ENCODE results near the gene KISS1.

KISS1 gene

DNA sequence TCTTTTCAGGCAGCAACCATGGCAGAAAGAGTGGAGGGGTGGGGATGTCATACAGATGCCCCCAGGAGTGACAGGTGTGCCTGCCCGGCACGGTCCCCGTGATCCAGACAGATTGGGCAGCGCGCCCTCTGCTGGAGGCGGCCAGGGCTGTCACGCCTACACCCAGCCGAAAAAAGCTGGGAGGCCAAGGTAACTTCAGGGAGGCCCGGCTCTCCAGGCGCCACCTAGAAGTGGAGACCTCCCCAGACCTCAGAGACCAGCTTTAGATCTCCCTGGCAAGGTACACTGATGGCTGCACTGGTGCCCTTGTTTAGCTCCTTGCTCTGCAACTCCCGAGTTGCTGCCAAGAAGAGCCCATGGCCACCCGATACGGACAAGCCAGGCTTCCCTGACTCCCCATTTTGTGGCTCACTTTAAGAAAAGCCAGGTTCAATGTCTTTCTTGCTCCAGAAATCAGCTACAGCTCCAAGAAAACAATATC, 10.9 kb upstream of the KISS1 start:
- H3K4me1 Mint-ChIP-seq: peaks cover 0 to 4% of the 10 kb centered on the region in 2 donors
- ATAC-seq (replicated peaks) (peak; percentile 98 to 99), DNase-seq (peak; percentile 61)
- no peak overlapping the region for H3K27ac Mint-ChIP-seq
- H3K27me3 Mint-ChIP-seq: peaks cover 46% of the 10 kb centered on the region in 2 donors
- no peak overlapping the region for H3K4me3 Mint-ChIP-seq
- H3K9me3 Mint-ChIP-seq: no peaks in the 10 kb centered on the region
- H3K36me3 Mint-ChIP-seq: no peaks in the 10 kb centered on the region

DNA sequence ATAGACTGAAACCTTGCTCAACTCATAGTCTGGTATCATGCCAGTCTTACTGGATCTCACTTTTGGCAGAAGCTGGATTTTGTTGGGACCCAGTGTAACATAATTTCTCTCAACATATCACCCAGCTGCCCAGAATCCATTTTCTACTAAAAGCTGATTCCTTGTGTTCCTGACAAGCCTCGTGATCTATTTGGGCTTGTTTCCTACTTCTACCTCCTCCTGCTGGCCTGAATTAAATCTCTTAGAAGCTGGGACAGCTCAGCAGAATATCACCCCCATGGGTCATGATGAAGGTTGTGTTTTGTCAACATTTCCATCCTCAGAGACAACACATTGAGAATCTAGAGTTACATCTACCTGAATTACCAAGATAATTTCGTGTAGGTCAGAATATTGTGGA, 9.8 kb upstream of the KISS1 start:
- Mint-ChIP-seq H3K4me1 (peaks cover 0 to 4% of the 10 kb centered on the region in 2 donors), H3K9me3 (no peaks in the 10 kb centered on the region), H3K27ac (no peak overlapping the region), H3K4me3 (no peak overlapping the region), H3K27me3 (peaks cover 46 to 47% of the 10 kb centered on the region in 2 donors), H3K36me3 (no peaks in the 10 kb centered on the region)
- ATAC-seq (replicated peaks) (no peak), DNase-seq (no peak)

DNA sequence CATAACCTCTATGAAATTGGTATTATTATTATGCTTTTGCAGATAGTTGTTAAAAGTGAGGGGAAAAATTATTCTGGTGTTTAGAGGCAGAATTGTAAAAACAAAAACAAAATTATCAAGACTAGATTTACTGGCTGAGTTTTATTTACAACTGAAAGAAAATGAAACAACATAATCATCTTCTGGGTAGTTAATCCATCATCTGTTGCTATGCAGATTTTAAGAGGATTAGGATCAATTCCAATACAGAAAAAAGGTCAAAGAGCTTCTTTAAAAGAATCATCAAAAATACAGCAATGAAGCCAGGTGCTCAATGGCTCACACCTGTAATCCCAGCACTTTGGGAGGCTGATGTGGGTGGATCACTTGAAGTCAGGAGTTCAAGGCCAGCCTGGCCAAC, 9.2 kb upstream of the KISS1 start:
- Mint-ChIP-seq H3K27me3 (peaks cover 46 to 47% of the 10 kb centered on the region in 2 donors), H3K9me3 (no peaks in the 10 kb centered on the region)

GRCh38 chr1:204204944-204205343, 8.7 kb upstream of the KISS1 start:
- Mint-ChIP-seq H3K9me3 (no peaks in the 10 kb centered on the region), H3K4me1 (peaks cover 0 to 4% of the 10 kb centered on the region in 2 donors), H3K27me3 (peaks cover 42 to 44% of the 10 kb centered on the region in 2 donors), H3K27ac (no peak overlapping the region), H3K36me3 (no peaks in the 10 kb centered on the region), H3K4me3 (no peak overlapping the region)
- no peak for ATAC-seq (replicated peaks)
- no peak for DNase-seq

More for the DNA sequence above, 9.2 kb upstream of the KISS1 start:
- DNase-seq (no peak), ATAC-seq (replicated peaks) (no peak)
- Mint-ChIP-seq H3K4me1 (peaks cover 0 to 4% of the 10 kb centered on the region in 2 donors), H3K36me3 (no peaks in the 10 kb centered on the region), H3K27ac (no peak overlapping the region), H3K4me3 (no peak overlapping the region)

DNA sequence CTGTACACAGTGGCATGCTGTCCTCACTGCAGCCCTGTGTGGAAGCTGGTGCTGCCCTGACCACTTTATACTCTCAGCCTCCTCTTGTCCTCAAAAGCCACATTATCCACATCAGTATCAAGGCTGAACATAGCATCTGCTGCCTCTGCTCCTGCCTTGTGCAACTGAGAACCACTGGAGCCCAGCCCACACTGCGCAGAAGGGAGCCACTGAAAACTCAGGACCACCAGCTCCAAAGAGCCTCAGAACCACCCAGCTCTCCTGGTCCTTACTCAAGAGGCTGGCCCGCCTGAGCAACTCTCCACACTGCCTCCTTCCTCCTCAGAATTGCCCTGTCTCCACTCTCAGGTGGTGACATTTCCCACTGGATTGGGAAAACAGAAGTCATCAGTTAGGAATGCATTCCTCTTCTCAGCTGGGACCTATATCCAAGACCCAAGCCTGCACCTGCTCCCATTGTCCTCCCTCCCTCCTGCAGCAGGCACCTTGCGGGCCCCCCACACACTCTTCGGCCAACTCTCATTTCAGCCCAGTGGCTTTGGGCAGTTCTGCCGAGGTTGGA, 7.0 kb upstream of the KISS1 start:
- DNase-seq: no peak
- Mint-ChIP-seq H3K36me3 (no peaks in the 10 kb centered on the region), H3K27ac (no peak overlapping the region), H3K4me3 (no peak overlapping the region), H3K9me3 (no peaks in the 10 kb centered on the region), H3K27me3 (peaks cover 43 to 47% of the 10 kb centered on the region in 2 donors), H3K4me1 (peaks cover 0 to 4% of the 10 kb centered on the region in 2 donors)
- no peak for ATAC-seq (replicated peaks)

GRCh38 chr1:204202481-204202880, 6.2 kb upstream of the KISS1 start:
- H3K27me3 Mint-ChIP-seq: peaks cover 42 to 45% of the 10 kb centered on the region in 2 donors
- H3K36me3 Mint-ChIP-seq: no peaks in the 10 kb centered on the region
- no peaks in the 10 kb centered on the region for H3K9me3 Mint-ChIP-seq
- DNase-seq: no peak
- H3K4me3 Mint-ChIP-seq: no peak overlapping the region
- H3K4me1 Mint-ChIP-seq: peaks cover 0 to 4% of the 10 kb centered on the region in 2 donors
- no peak for ATAC-seq (replicated peaks)
- H3K27ac Mint-ChIP-seq: no peak overlapping the region

DNA sequence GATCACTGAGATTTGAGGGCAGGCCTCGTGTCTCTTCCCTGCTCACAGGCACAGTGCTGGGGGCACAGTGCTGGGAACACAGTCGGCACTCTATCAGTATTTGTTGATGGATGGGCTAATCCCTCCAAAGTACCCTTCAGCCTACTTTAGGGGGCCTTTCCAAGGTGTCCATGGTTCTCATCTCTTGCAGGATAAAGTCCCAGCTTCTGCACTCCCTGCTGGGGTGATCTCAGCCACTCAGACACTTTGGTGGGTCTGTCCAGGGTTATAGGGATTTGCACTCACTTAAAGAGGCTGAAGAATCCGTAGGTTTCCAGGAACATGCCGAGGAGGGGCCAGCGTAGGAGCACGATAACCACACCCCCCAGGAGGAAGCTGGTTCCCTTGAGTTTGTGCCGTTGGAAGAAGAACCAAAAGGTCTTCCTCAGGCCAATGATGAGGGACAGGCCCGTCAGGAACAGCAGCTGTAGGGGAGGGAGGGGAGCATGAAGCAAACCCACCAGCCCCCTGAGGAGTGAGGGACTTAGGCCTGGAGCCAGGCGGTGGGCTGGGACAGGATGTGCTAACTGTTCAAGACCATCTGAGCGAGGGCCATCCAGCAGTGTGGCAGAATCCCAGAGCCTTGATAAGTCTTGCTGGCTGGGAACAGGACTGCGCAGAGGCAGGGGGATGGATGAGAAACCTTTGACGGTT, 5.2 kb upstream of the KISS1 start:
- H3K4me1 Mint-ChIP-seq: no peaks in the 10 kb centered on the region
- ATAC-seq (replicated peaks): no peak
- no peak overlapping the region for H3K4me3 Mint-ChIP-seq
- peaks cover 35 to 42% of the 10 kb centered on the region in 2 donors for H3K27me3 Mint-ChIP-seq
- no peak overlapping the region for H3K27ac Mint-ChIP-seq
- H3K9me3 Mint-ChIP-seq: no peaks in the 10 kb centered on the region
- DNase-seq: no peak
- no peaks in the 10 kb centered on the region for H3K36me3 Mint-ChIP-seq

- no peak for DNase-seq
- no peaks in the 10 kb centered on the region for H3K36me3 Mint-ChIP-seq
- H3K4me1 Mint-ChIP-seq: peaks cover 3 to 5% of the 10 kb centered on the region in 2 donors
- H3K9me3 Mint-ChIP-seq: no peaks in the 10 kb centered on the region
- no peak overlapping the region for H3K4me3 Mint-ChIP-seq
- ATAC-seq (replicated peaks): no peak
- peaks cover 20 to 37% of the 10 kb centered on the region in 2 donors for H3K27me3 Mint-ChIP-seq
- no peak overlapping the region for H3K27ac Mint-ChIP-seq
These were observed 3.3 kb upstream of the KISS1 start for GRCh38 chr1:204199579-204199978.

GRCh38 chr1:204198348-204199340, 2.4 kb upstream of the KISS1 start:
- peaks cover 12 to 34% of the 10 kb centered on the region in 2 donors for H3K27me3 Mint-ChIP-seq
- H3K4me3 Mint-ChIP-seq: no peak overlapping the region

GRCh38 chr1:204197068-204197467, 777 bp upstream of the KISS1 start:
- no peaks in the 10 kb centered on the region for H3K9me3 Mint-ChIP-seq
- H3K36me3 Mint-ChIP-seq: no peaks in the 10 kb centered on the region
- peaks cover 17 to 30% of the 10 kb centered on the region in 2 donors for H3K27me3 Mint-ChIP-seq

More at GRCh38 chr1:204198348-204199340, 2.4 kb upstream of the KISS1 start:
- no peaks in the 10 kb centered on the region for H3K9me3 Mint-ChIP-seq
- H3K4me1 Mint-ChIP-seq: peaks cover 5 to 6% of the 10 kb centered on the region in 2 donors
- ATAC-seq (replicated peaks) (no peak), DNase-seq (no peak)
- H3K36me3 Mint-ChIP-seq: no peaks in the 10 kb centered on the region
- no peak overlapping the region for H3K27ac Mint-ChIP-seq

DNA sequence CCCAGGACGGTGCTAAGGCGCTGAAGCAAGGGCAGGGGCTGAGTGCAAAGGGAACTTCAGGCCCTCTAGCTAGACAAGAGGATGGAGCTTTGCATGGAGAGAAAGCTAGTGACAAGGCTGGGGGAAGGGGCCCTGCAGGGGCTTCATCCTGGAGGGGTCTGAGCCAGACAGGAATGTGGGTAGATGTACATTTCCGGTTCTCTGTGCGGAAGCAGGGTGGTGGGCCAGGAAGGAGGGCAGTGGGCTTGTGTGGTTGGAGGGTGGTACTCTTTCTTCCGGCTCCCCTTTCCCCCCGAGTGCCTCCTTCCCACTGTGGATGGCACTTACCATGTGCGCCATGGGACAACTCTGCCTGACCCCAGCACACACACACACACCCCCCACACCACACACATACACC, 1.5 kb downstream of the KISS1 start:
- Mint-ChIP-seq H3K27ac (no peak overlapping the region), H3K27me3 (peaks cover 26 to 42% of the 10 kb centered on the region in 2 donors), H3K4me3 (no peak overlapping the region), H3K36me3 (no peaks in the 10 kb centered on the region), H3K9me3 (no peaks in the 10 kb centered on the region), H3K4me1 (peaks cover 10 to 11% of the 10 kb centered on the region in 2 donors)
- DNase-seq (no peak), ATAC-seq (replicated peaks) (no peak)

More at GRCh38 chr1:204197068-204197467, 777 bp upstream of the KISS1 start:
- Mint-ChIP-seq H3K4me3 (no peak overlapping the region), H3K4me1 (peaks cover 5 to 8% of the 10 kb centered on the region in 2 donors), H3K27ac (no peak overlapping the region)
- DNase-seq (no peak), ATAC-seq (replicated peaks) (no peak)

- Mint-ChIP-seq H3K27ac (no peak overlapping the region), H3K4me3 (no peak overlapping the region), H3K4me1 (peaks cover 17 to 18% of the 10 kb centered on the region in 2 donors), H3K36me3 (no peaks in the 10 kb centered on the region), H3K27me3 (peaks cover 33 to 47% of the 10 kb centered on the region in 2 donors), H3K9me3 (no peaks in the 10 kb centered on the region)
- DNase-seq (no peak), ATAC-seq (replicated peaks) (no peak)
These were observed 2.2 kb downstream of the KISS1 start for GRCh38 chr1:204194080-204194479.

GRCh38 chr1:204192589-204193352, 3.5 kb downstream of the KISS1 start:
- no peak for DNase-seq
- Mint-ChIP-seq H3K36me3 (no peaks in the 10 kb centered on the region), H3K4me3 (no peak overlapping the region), H3K9me3 (no peaks in the 10 kb centered on the region), H3K27me3 (peaks cover 41 to 50% of the 10 kb centered on the region in 2 donors), H3K4me1 (peaks cover 22 to 23% of the 10 kb centered on the region in 2 donors), H3K27ac (no peak overlapping the region)
- ATAC-seq (replicated peaks): no peak
